Measurements from ENCODE around the gene RAP2A. TPM values are rescaled to one million over a fixed set of nuclear protein-coding genes. Genes with fewer than 3 reads are reported as not detected.

Gene RAP2A
- total and polyA plus RNA-seq, 12 donors: 3.6 to 37.9 (median 22.2) TPM

- intact Hi-C loops (cut with DNase I): no loop called here
- TF ChIP-seq, protein P1, sequence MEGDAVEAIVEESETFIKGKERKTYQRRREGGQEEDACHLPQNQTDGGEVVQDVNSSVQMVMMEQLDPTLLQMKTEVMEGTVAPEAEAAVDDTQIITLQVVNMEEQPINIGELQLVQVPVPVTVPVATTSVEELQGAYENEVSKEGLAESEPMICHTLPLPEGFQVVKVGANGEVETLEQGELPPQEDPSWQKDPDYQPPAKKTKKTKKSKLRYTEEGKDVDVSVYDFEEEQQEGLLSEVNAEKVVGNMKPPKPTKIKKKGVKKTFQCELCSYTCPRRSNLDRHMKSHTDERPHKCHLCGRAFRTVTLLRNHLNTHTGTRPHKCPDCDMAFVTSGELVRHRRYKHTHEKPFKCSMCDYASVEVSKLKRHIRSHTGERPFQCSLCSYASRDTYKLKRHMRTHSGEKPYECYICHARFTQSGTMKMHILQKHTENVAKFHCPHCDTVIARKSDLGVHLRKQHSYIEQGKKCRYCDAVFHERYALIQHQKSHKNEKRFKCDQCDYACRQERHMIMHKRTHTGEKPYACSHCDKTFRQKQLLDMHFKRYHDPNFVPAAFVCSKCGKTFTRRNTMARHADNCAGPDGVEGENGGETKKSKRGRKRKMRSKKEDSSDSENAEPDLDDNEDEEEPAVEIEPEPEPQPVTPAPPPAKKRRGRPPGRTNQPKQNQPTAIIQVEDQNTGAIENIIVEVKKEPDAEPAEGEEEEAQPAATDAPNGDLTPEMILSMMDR (IDR thresholded peaks at IDR 0.05): no peak
- TF ChIP-seq POLR2A (IDR thresholded peaks at IDR 0.05): no peak
- Histone ChIP-seq H3K36me3 (replicated peaks in 1 of 2) (no peaks in the 10 kb centered on the region), H3K9me3 (replicated peaks in 1 of 3) (no peaks in the 10 kb centered on the region), H3K27ac (peak overlapping the region in 4 of 5 donors; percentile 66 to 98 (median 80)), H3K4me3 (peak overlapping the region; percentile 18 to 83 (median 55)), H3K4me1 (replicated peaks in 1 of 2) (peaks cover 4 to 55% of the 10 kb centered on the region in 2 donors), H3K27me3 (no peaks in the 10 kb centered on the region)
- WGBS, 4 donors: 0 to 2% (median 1%) methylated on average over 4 to 60 of the region's 60 CpGs
- peak; percentile 35 to 73 (median 49) for DNase-seq
Observed at GRCh38 chr13:97434397-97435201, 630 bp downstream of the RAP2A start.

DNA sequence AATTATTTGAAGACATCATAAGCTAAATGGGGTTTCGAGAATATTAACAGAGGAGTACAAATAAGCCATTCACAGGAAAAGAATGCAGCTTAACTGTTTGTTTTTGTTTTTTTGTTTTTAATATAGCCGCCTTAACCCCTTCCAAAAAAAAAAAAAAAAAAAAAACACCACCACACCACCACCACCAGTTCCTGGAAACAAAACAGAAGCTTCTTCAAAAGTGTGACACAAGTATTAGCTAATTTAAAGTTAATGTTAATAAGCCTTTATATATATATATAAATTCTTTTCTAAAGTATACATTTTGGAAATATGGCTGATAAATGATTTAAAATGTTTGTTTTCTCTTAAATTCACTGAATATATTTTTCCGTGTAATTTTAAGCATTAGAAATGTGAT is 1.4 kb downstream of the RAP2A start:
- TF ChIP-seq, protein P1 (IDR thresholded peaks at IDR 0.05): no peak
- no peak for TF ChIP-seq POLR2A (IDR thresholded peaks at IDR 0.05)
- no peaks in the 10 kb centered on the region for H3K9me3 ChIP-seq (replicated peaks in 1 of 3)
- H3K27ac ChIP-seq: peak overlapping the region in 1 of 5 donors; percentile 83
- peak overlapping the region in 2 of 4 donors; percentile 18 to 83 for H3K4me3 ChIP-seq
- no peaks in the 10 kb centered on the region for H3K36me3 ChIP-seq (replicated peaks in 1 of 2)
- H3K27me3 ChIP-seq: no peaks in the 10 kb centered on the region
- intact Hi-C loops (cut with DNase I): no loop called here
- DNase-seq: no peak
- WGBS, 4 donors: 33 to 40% (median 36%) methylated on average over 3 of the region's 3 CpGs
- H3K4me1 ChIP-seq (replicated peaks in 1 of 2): peaks cover 4 to 62% of the 10 kb centered on the region in 2 donors

- TF ChIP-seq, protein P1 (IDR thresholded peaks at IDR 0.05): no peak
- TF ChIP-seq POLR2A (IDR thresholded peaks at IDR 0.05): no peak
- H3K4me3 ChIP-seq: peak overlapping the region in 1 of 4 donors; percentile 83
- H3K4me1 ChIP-seq (replicated peaks in 1 of 2): peaks cover 4 to 67% of the 10 kb centered on the region in 2 donors
- H3K27me3 ChIP-seq: no peaks in the 10 kb centered on the region
- H3K9me3 ChIP-seq (replicated peaks in 1 of 3): no peaks in the 10 kb centered on the region
- no peak for DNase-seq
- intact Hi-C loops (cut with DNase I): no loop called here
- no peak overlapping the region for H3K27ac ChIP-seq
- no peaks in the 10 kb centered on the region for H3K36me3 ChIP-seq (replicated peaks in 1 of 2)
- 25 to 38% (median 32%) methylated on average over 5 of the region's 5 CpGs for WGBS, 4 donors
Observed at GRCh38 chr13:97435794-97436193, 1.8 kb downstream of the RAP2A start.

DNA sequence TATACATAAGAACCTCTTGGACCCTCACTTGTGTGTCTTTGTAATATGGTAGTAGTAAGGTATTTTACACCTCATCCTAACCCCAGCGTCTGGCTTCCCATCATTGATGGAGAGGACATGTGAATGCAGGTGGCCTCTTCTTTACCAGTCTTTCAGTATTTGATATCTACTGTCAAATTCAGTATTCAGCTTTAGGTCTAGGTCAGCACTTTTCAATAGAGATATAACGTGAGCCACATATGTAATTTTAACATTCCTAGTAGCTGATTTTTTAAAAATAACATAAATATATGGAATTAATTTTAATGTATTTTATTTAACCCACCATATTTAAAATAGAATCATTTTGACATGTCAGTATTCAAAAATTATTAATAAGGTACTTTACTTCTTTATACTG is 2.9 kb downstream of the RAP2A start:
- no peak for TF ChIP-seq POLR2A (IDR thresholded peaks at IDR 0.05)
- TF ChIP-seq, protein P1 (IDR thresholded peaks at IDR 0.05): no peak
- Histone ChIP-seq H3K36me3 (replicated peaks in 1 of 2) (no peaks in the 10 kb centered on the region), H3K9me3 (replicated peaks in 1 of 3) (no peaks in the 10 kb centered on the region), H3K4me1 (replicated peaks in 1 of 2) (peaks cover 4 to 74% of the 10 kb centered on the region in 2 donors), H3K4me3 (no peak overlapping the region), H3K27me3 (no peaks in the 10 kb centered on the region), H3K27ac (no peak overlapping the region)
- intact Hi-C loops (cut with DNase I): no loop called here
- WGBS, 4 donors: 76 to 87% (median 86%) methylated on average over 2 of the region's 2 CpGs
- no peak for DNase-seq

Data from adrenal gland (tissue), 12 donors.